ENCODE results near the gene ZNF879.

ZNF879 gene

GRCh38 chr5:179033004-179033580 lies 9.5 kb downstream of the ZNF879 start:
- DNase-seq = no peak

- DNase-seq = no peak
Measured at GRCh38 chr5:179044765-179045164, 21.2 kb downstream of the ZNF879 start.

GRCh38 chr5:179051784-179052183 lies 28.2 kb downstream of the ZNF879 start:
- DNase-seq = no peak

- DNase-seq = no peak
Measured at GRCh38 chr5:179054036-179054785, 30.6 kb downstream of the ZNF879 start.

- no peak for DNase-seq
Measured at GRCh38 chr5:179054876-179055275, 31.3 kb downstream of the ZNF879 start.

- DNase-seq = no peak
Measured at GRCh38 chr5:179055436-179055835, 31.8 kb downstream of the ZNF879 start.

- no peak for DNase-seq
Measured at GRCh38 chr5:179055841-179056240, 32.2 kb downstream of the ZNF879 start.

GRCh38 chr5:179060116-179061008 lies 36.8 kb downstream of the ZNF879 start, which contains the start of gene ZNF354C:
Gene ZNF354C (plus strand): TSS chr5:179060373. CDS start chr5:179062069, 1,696 bp downstream.
- peak; percentile 89 for DNase-seq

- no peak for DNase-seq
Measured at GRCh38 chr5:179061025-179061424, 37.4 kb downstream of the ZNF879 start.

GRCh38 chr5:179065703-179066102 lies 42.1 kb downstream of the ZNF879 start:
- DNase-seq = no peak

- DNase-seq = no peak
Measured at GRCh38 chr5:179079165-179079987, 55.8 kb downstream of the ZNF879 start.

- no peak for DNase-seq
Measured at GRCh38 chr5:179080724-179081123, 57.1 kb downstream of the ZNF879 start.
